Spleen (tissue), 13 donors: ENCODE measurements around the gene PDE6H. TPM values are rescaled to one million over a fixed set of nuclear protein-coding genes. Genes with fewer than 3 reads are reported as not detected.

Experiments used
- DNase-seq: peaks from one replicate; pipeline ENCODE4 v3.0.0-alpha.2; 2020
- H3K27ac ChIP-seq, 8 donors: fragments of 200-600 bp; sonication (generic) in 7 of 8; 1 replicate in 4 of 8; 2 replicates in 4 of 8; pipeline versions ENCODE4 v1.5.0 to v1.8.0; 2016 to 2021; ENCODE audit warnings: inconsistent platforms in 4 of 8, mild to moderate bottlenecking in 4 of 8, moderate library complexity in 1 of 8
- H3K27me3 ChIP-seq, 7 donors: fragments of 200-600 bp; sonication (generic) in 6 of 7; replicated peaks in 1 of 7; 1 replicate in 4 of 7; 2 replicates in 3 of 7; pipeline versions ENCODE4 v1.5.0 to v1.8.0; 2016 to 2021; ENCODE audit warnings: inconsistent platforms in 3 of 7, mild to moderate bottlenecking in 1 of 7
- H3K36me3 ChIP-seq, 6 donors: fragments of 200-600 bp; sonication (generic) in 5 of 6; 1 replicate in 4 of 6; 2 replicates in 2 of 6; pipeline versions ENCODE4 v1.5.0 to v1.8.0; 2016 to 2021; ENCODE audit warnings: inconsistent platforms in 2 of 6
- H3K4me1 ChIP-seq, 6 donors: fragments of 200-600 bp; sonication (generic) in 5 of 6; 1 replicate in 3 of 6; 2 replicates in 3 of 6; pipeline versions ENCODE4 v1.5.0 to v1.8.0; 2016 to 2021; ENCODE audit warnings: inconsistent platforms in 3 of 6
- H3K4me3 ChIP-seq, 8 donors: fragments of 200-600 bp; sonication (generic) in 7 of 8; 1 replicate in 4 of 8; 2 replicates in 4 of 8; pipeline versions ENCODE4 v1.5.0 to v1.8.0; 2016 to 2021; ENCODE audit warnings: inconsistent platforms in 4 of 8, mild to moderate bottlenecking in 4 of 8, moderate library complexity in 2 of 8
- H3K9me3 ChIP-seq, 8 donors: fragments of 200-600 bp; sonication (generic) in 7 of 8; 1 replicate in 4 of 8; 2 replicates in 4 of 8; pipeline versions ENCODE4 v1.5.0 to v1.8.0; 2016 to 2021; ENCODE audit warnings: inconsistent platforms in 4 of 8
- CTCF ChIP-seq, 11 experiments: fragments of 200-600 bp in 7 of 11; fragments of 450-650 bp in 4 of 11; sonication (generic) in 4 of 11; IDR thresholded peaks in 8 of 11; conservative IDR thresholded peaks in 3 of 11; 1 replicate in 7 of 11; 2 replicates in 4 of 11; pipeline versions ENCODE4 v1.4.0 to v1.8.0; 2016 to 2021; ENCODE audit warnings: antibody characterized with exemption in 11 of 11, inconsistent platforms in 4 of 11, mild to moderate bottlenecking in 1 of 11
- POLR2A ChIP-seq, 3 donors: fragments of 450-650 bp; IDR thresholded peaks; one replicate each; pipeline ENCODE4 v1.5.1; 2017; ENCODE audit warnings: antibody characterized with exemption in 3 of 3, mild to moderate bottlenecking in 1 of 3
- POLR2AphosphoS5 ChIP-seq, 3 donors: sonication (generic); formaldehyde crosslinking; IDR thresholded peaks; one replicate each; pipeline ENCODE4 v1.5.1; 2017; ENCODE audit warnings: antibody characterized with exemption in 3 of 3
- WGBS, 5 donors: extraction: QIAGEN DNeasy Blood & Tissue Kit in 3 of 5; methylation state at CpG; one replicate each; pipeline versions ENCODE4 v1.1.5 to v1.1.7; 2013 to 2018; 5-methylcytosine and 5-hydroxymethylcytosine counted together
- intact Hi-C: fragments of 100-400 bp; cut with DNase I; formaldehyde crosslinking; loops from one replicate; pipeline ENCODE4 v1.15.0; 2023; ENCODE audit warnings: low total_unique reads
- long read RNA-seq, 2 donors: transcript quantifications; one replicate each; lab custom pipeline, GENCODE V29; 2026
- polyA plus RNA-seq, 3 donors: library from polyadenylated mRNA; stranded (reverse); fragments of 200-250 nt; gene quantifications; one replicate each; pipeline ENCODE4 v1.2.1, GENCODE V29; 2013
- total RNA-seq, 7 donors: library from RNA; depleted of rRNA in 3 of 7; stranded (reverse); fragments of >200 nt in 3 of 7; fragmentation: NEBNext Ultra II Directional in 4 of 7; extraction: Animal tissue kit (Norgen Biotek cat#: 25700) in 4 of 7; gene quantifications; one replicate each; pipeline versions ENCODE4 v1.1.0 to v1.2.1, GENCODE V29; 2016 to 2021
- donor health status: healthy with polysubstance abuse.
- donor health status: DM: no; HTN: no; CAD: no; lungs with moderate emphysema.
- donor health status: DM: no; HTN: no; CAD: no.
- donor health status: Bipolar disorder and iron deficiency.
- donor health status: healthy.
- donor health status: DM: no; HTN: no; CAD: no.
- donor health status: DM: yes; HTN: yes; CAD: no.

The PDE6H gene
- total RNA-seq (1 to 10 TPM in 1 of 7 donors, under 1 TPM in 2, not detected in 4; 0.37 to 2.6 (median 0.51) TPM), polyA plus RNA-seq (not detected)
- long read RNA-seq, donor 1, result 0 reads
- long read RNA-seq, donor 2, result 0 reads

DNA sequence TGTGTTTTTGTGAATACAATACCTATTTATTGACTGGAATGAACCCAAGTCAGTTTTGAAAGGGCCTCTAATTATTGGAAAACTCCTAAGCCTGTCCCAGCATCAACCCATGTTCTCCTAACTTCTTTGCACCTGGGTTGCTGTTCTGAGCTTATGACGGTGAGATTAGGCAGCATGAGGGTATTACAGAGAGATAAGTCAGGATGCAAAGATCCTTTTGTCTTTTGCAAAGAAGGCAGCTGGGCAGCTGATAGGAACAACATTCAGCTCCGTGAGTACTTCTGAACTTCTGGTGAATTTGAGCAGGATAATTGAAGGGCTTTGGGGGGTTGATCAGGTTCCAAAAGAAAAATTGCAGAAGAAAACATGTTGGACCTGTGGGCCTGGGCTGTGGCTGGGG, at the start of gene PDE6H:
TSS of gene PDE6H (plus strand) at position 227 of the 400 bp plus-strand sequence. CDS start 4,971 bp downstream, outside the sequence.
- 89 to 95% (median 92%) methylated on average over 2 of the region's 2 CpGs for WGBS, 5 donors

DNA sequence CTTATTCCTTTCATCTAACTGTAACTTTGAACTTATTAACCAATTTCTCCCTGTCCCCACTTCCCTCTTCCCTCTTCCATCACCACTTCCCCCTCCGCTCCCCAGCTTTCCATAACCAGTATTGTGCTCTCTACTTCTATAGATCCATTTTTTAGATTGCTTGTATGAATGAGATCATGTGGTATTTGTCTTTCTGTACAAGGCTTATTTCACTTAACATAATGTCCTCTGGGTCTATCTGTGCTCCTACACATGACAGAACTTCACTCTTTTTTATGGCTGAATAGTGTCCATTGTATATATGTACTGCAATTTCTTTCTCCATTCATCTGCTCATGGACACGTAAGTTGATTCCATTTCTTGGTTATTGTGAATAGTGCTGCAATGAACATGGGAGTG, 48.9 kb upstream of the PDE6H start:
- peaks cover 0 to 4% (median 0%) of the 10 kb centered on the region in 8 donors for H3K9me3 ChIP-seq
- 67 to 95% (median 88%) methylated on average over 2 of the region's 2 CpGs for WGBS, 5 donors
- H3K4me1 ChIP-seq, result peaks cover 0 to 9% (median 0%) of the 10 kb centered on the region in 6 donors
- no peak overlapping the region for H3K27ac ChIP-seq
- TF ChIP-seq CTCF (IDR thresholded peaks at IDR 0.05 in 8 of 11, conservative IDR thresholded peaks at IDR 0.05 in 3 of 11) (no peak), POLR2A (IDR thresholded peaks at IDR 0.05) (no peak), POLR2AphosphoS5 (IDR thresholded peaks at IDR 0.05) (no peak)
- H3K27me3 ChIP-seq, result no peaks in the 10 kb centered on the region
- intact Hi-C loops, result no loop called here
- DNase-seq, result no peak
- peaks cover 0 to 35% (median 5%) of the 10 kb centered on the region in 6 donors for H3K36me3 ChIP-seq
- H3K4me3 ChIP-seq, result no peak overlapping the region

More for the DNA sequence above, at the start of gene PDE6H:
- Histone ChIP-seq H3K9me3 (no peaks in the 10 kb centered on the region), H3K4me3 (no peak within 1 kb of the TSS), H3K27ac (no peak within 1 kb of the TSS), H3K27me3 (no peaks in the 10 kb centered on the region), H3K36me3 (no peaks in the 10 kb centered on the region), H3K4me1 (peaks cover 0 to 38% (median 2%) of the 10 kb centered on the region in 6 donors)
- TF ChIP-seq CTCF (IDR thresholded peaks at IDR 0.05 in 8 of 11, conservative IDR thresholded peaks at IDR 0.05 in 3 of 11) (no peak), POLR2AphosphoS5 (IDR thresholded peaks at IDR 0.05) (no peak), POLR2A (IDR thresholded peaks at IDR 0.05) (no peak)
- intact Hi-C loops, result no loop called here
- no peak for DNase-seq

- Histone ChIP-seq H3K27ac (no peak overlapping the region), H3K27me3 (no peaks in the 10 kb centered on the region), H3K4me1 (peaks cover 0 to 9% (median 0%) of the 10 kb centered on the region in 6 donors), H3K9me3 (peaks cover 0 to 4% (median 0%) of the 10 kb centered on the region in 8 donors), H3K4me3 (no peak overlapping the region), H3K36me3 (peaks cover 0 to 33% (median 1%) of the 10 kb centered on the region in 6 donors)
- TF ChIP-seq POLR2AphosphoS5 (IDR thresholded peaks at IDR 0.05) (no peak), CTCF (IDR thresholded peaks at IDR 0.05 in 8 of 11, conservative IDR thresholded peaks at IDR 0.05 in 3 of 11) (no peak), POLR2A (IDR thresholded peaks at IDR 0.05) (no peak)
- no peak for DNase-seq
- 89 to 100% (median 96%) methylated on average over 3 of the region's 3 CpGs for WGBS, 5 donors
- intact Hi-C loops, result no loop called here
Observed at GRCh38 chr12:14924541-14924940, 48.3 kb upstream of the PDE6H start.

DNA sequence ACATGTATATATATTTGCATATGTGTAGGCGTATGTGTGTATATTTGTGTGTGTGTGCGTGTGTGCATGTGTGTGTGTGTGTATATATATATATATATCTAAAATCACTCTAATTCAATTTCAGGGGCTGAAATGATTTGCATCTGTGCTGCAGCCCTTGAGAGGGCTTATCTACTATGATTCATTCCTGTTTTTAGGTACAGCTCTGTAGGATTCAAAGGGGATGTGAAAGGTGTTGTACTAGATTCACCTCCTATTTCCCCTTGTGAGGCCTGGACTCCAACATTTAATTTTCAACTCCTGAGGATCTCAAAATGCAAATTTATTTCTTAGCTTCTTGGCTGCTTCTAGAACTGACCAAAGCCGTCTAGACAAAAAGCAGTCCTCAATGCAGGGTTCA, 45.6 kb upstream of the PDE6H start:
- no peaks in the 10 kb centered on the region for H3K4me1 ChIP-seq
- no peaks in the 10 kb centered on the region for H3K27me3 ChIP-seq
- no peak overlapping the region for H3K27ac ChIP-seq
- no peak overlapping the region for H3K4me3 ChIP-seq
- no peak for DNase-seq
- intact Hi-C loops, result no loop called here
- WGBS, 5 donors, result 87 to 93% (median 92%) methylated on average over 3 of the region's 3 CpGs
- TF ChIP-seq CTCF (IDR thresholded peaks at IDR 0.05 in 8 of 11, conservative IDR thresholded peaks at IDR 0.05 in 3 of 11) (no peak), POLR2A (IDR thresholded peaks at IDR 0.05) (no peak), POLR2AphosphoS5 (IDR thresholded peaks at IDR 0.05) (no peak)
- H3K9me3 ChIP-seq, result peaks cover 0 to under 1% (median 0%) of the 10 kb centered on the region in 8 donors
- H3K36me3 ChIP-seq, result peaks cover 0 to 42% (median 3%) of the 10 kb centered on the region in 6 donors
